Common myeloid progenitor, CD34-positive (primary cell): ENCODE results near the gene GRM8.

Source experiments
- CTCF ChIA-PET: fragments of 350-600 bp; sonication (Branson Sonifier 250); formaldehyde crosslinking; loops from one replicate; lab custom pipeline; 2021; ENCODE audit warnings: antibody characterized with exemption; lab: Charles Lee
- POLR2A ChIA-PET: fragments of 350-600 bp; sonication (Branson Sonifier 250); formaldehyde crosslinking; loops from one replicate; lab custom pipeline; 2021; ENCODE audit warnings: antibody characterized with exemption; lab: Charles Lee
- DNase-seq, 3 donors: peaks; one replicate each; pipeline versions ENCODE4 v3.0.0 to v3.0.0-alpha.2; 2013
- H3K27ac ChIP-seq, 2 experiments: 1 replicate in 1 of 2; 2 replicates in 1 of 2; pipeline ENCODE4 v1.7.0; 2013; ENCODE audit warnings: inconsistent platforms in 2 of 2, low read length in 2 of 2, mild to moderate bottlenecking in 2 of 2, low read depth in 1 of 2, moderate library complexity in 1 of 2; ENCODE audit not compliant: severe bottlenecking in 2 of 2, insufficient read depth in 1 of 2, poor library complexity in 1 of 2
- H3K27me3 ChIP-seq, 5 experiments: replicated peaks in 2 of 5; 1 replicate in 3 of 5; 2 replicates in 2 of 5; pipeline versions ENCODE4 v1.6.1 to v1.7.0; 2013; ENCODE audit warnings: low read length in 4 of 5, mild to moderate bottlenecking in 2 of 5, moderate library complexity in 2 of 5, inconsistent platforms in 1 of 5; ENCODE audit not compliant: insufficient read depth in 5 of 5, control insufficient read depth in 4 of 5
- H3K36me3 ChIP-seq, 4 experiments: 1 replicate in 2 of 4; 2 replicates in 2 of 4; pipeline versions ENCODE4 v1.6.1 to v1.7.0; 2013; ENCODE audit warnings: low read length in 3 of 4, control low read depth in 1 of 4, mild to moderate bottlenecking in 1 of 4; ENCODE audit not compliant: control insufficient read depth in 4 of 4, insufficient read depth in 4 of 4
- H3K4me1 ChIP-seq, 4 experiments: 1 replicate in 3 of 4; 2 replicates in 1 of 4; pipeline versions ENCODE4 v1.6.1 to v1.7.1; 2013; ENCODE audit warnings: low read length in 3 of 4, mild to moderate bottlenecking in 3 of 4, control low read depth in 1 of 4, inconsistent platforms in 1 of 4, moderate library complexity in 1 of 4; ENCODE audit not compliant: control insufficient read depth in 4 of 4, insufficient read depth in 4 of 4; ENCODE audit errors: control extremely low read depth in 1 of 4
- H3K4me3 ChIP-seq, 7 experiments: 1 replicate in 4 of 7; 2 replicates in 3 of 7; pipeline versions ENCODE4 v1.5.1 to v1.7.0; 2013; ENCODE audit warnings: mild to moderate bottlenecking in 7 of 7, low read length in 6 of 7, moderate library complexity in 6 of 7, inconsistent platforms in 2 of 7, low read depth in 2 of 7, control low read depth in 1 of 7; ENCODE audit not compliant: insufficient read depth in 4 of 7, control insufficient read depth in 1 of 7; ENCODE audit errors: extremely low read depth in 1 of 7
- H3K9me3 ChIP-seq, 5 experiments: 1 replicate in 4 of 5; 2 replicates in 1 of 5; pipeline versions ENCODE4 v1.6.1 to v1.7.1; 2013; ENCODE audit warnings: low read length in 4 of 5, mild to moderate bottlenecking in 2 of 5, inconsistent platforms in 1 of 5, low read depth in 1 of 5, moderate library complexity in 1 of 5; ENCODE audit not compliant: control insufficient read depth in 4 of 5, insufficient read depth in 2 of 5; ENCODE audit errors: control extremely low read depth in 1 of 5
- WGBS: methylation state at CpG from one replicate; pipeline ENCODE4 v1.1.5; 2013; ENCODE audit not compliant: insufficient coverage; 5-methylcytosine and 5-hydroxymethylcytosine counted together

The GRM8 gene

GRCh38 chr7:126953461-126953860 lies 299.3 kb downstream of the GRM8 start:
- no peak overlapping the region for H3K27ac ChIP-seq
- DNase-seq, result no peak
- ChIA-PET CTCF (no interaction called here), POLR2A (no interaction called here)
- H3K27me3 ChIP-seq, result no peaks in the 10 kb centered on the region
- no peak overlapping the region for H3K4me3 ChIP-seq
- H3K36me3 ChIP-seq, result no peaks in the 10 kb centered on the region
- no peaks in the 10 kb centered on the region for H3K4me1 ChIP-seq
- peaks cover 0 to 3% (median 0%) of the 10 kb centered on the region in 5 experiments for H3K9me3 ChIP-seq
- no CpG with 5 or more reads among the region's 2 CpGs for WGBS

- DNase-seq, result no peak
- CTCF ChIA-PET, result no interaction called here
- Histone ChIP-seq H3K4me3 (no peak overlapping the region), H3K36me3 (no peaks in the 10 kb centered on the region), H3K9me3 (no peaks in the 10 kb centered on the region), H3K4me1 (no peaks in the 10 kb centered on the region), H3K27me3 (no peaks in the 10 kb centered on the region), H3K27ac (no peak overlapping the region)
- WGBS, result 94% methylated on average over 4 of the region's 4 CpGs
- POLR2A ChIA-PET, result no interaction called here
Measured at GRCh38 chr7:126948664-126949063, 304.1 kb downstream of the GRM8 start.

GRCh38 chr7:126940723-126941307 lies 311.9 kb downstream of the GRM8 start:
- Histone ChIP-seq H3K36me3 (no peaks in the 10 kb centered on the region), H3K4me1 (no peaks in the 10 kb centered on the region), H3K27me3 (no peaks in the 10 kb centered on the region), H3K27ac (no peak overlapping the region), H3K4me3 (no peak overlapping the region), H3K9me3 (no peaks in the 10 kb centered on the region)
- ChIA-PET POLR2A (no interaction called here), CTCF (interaction anchor here (1.3 kb wide), 1 partner anchor 11 kb away, joined by 3 read pairs; no protein-coding TSS in a partner anchor)
- 87% methylated on average over 3 of the region's 4 CpGs for WGBS
- no peak for DNase-seq

GRCh38 chr7:126937171-126937570 lies 315.6 kb downstream of the GRM8 start:
- Histone ChIP-seq H3K36me3 (no peaks in the 10 kb centered on the region), H3K27me3 (no peaks in the 10 kb centered on the region), H3K9me3 (no peaks in the 10 kb centered on the region), H3K4me1 (no peaks in the 10 kb centered on the region), H3K27ac (no peak overlapping the region), H3K4me3 (no peak overlapping the region)
- no peak for DNase-seq
- CTCF ChIA-PET, result interaction anchor here (1.1 kb wide), 1 partner anchor 11 kb away, joined by 3 read pairs; no protein-coding TSS in a partner anchor
- 50% methylated on average over 1 of the region's 2 CpGs for WGBS
- POLR2A ChIA-PET, result no interaction called here

GRCh38 chr7:126931581-126931980 lies 321.2 kb downstream of the GRM8 start:
- no peak for DNase-seq
- Histone ChIP-seq H3K9me3 (no peaks in the 10 kb centered on the region), H3K27me3 (no peaks in the 10 kb centered on the region), H3K27ac (no peak overlapping the region), H3K36me3 (no peaks in the 10 kb centered on the region), H3K4me3 (no peak overlapping the region), H3K4me1 (no peaks in the 10 kb centered on the region)
- ChIA-PET POLR2A (no interaction called here), CTCF (interaction anchor here (1.0 kb wide), 1 partner anchor 14 kb away, joined by 3 read pairs; no protein-coding TSS in a partner anchor)

- WGBS, result 90% methylated on average over 2 of the region's 2 CpGs
- H3K27ac ChIP-seq, result no peak overlapping the region
- no peaks in the 10 kb centered on the region for H3K36me3 ChIP-seq
- no peaks in the 10 kb centered on the region for H3K9me3 ChIP-seq
- no peak for DNase-seq
- no peaks in the 10 kb centered on the region for H3K4me1 ChIP-seq
- CTCF ChIA-PET, result interaction anchor here (1.4 kb wide), 1 partner anchor 10 kb away, joined by 3 read pairs; no protein-coding TSS in a partner anchor
- no peaks in the 10 kb centered on the region for H3K27me3 ChIP-seq
- no peak overlapping the region for H3K4me3 ChIP-seq
- POLR2A ChIA-PET, result no interaction called here
Measured at GRCh38 chr7:126930166-126930565, 322.6 kb downstream of the GRM8 start.

- DNase-seq, result no peak
- POLR2A ChIA-PET, result no interaction called here
- Histone ChIP-seq H3K9me3 (no peaks in the 10 kb centered on the region), H3K36me3 (no peaks in the 10 kb centered on the region), H3K4me1 (no peaks in the 10 kb centered on the region), H3K27ac (no peak overlapping the region), H3K4me3 (no peak overlapping the region), H3K27me3 (no peaks in the 10 kb centered on the region)
- WGBS, result no CpG with 5 or more reads among the region's 2 CpGs
- CTCF ChIA-PET, result no interaction called here
Measured at GRCh38 chr7:126924477-126924876, 328.3 kb downstream of the GRM8 start.
